ENCODE data around the gene BSPH1.
"Not testable (repeated sequence)": the region's sequence is repeated elsewhere in the genome, so short reads cannot be mapped to it uniquely, and the experiment has no call there.

BSPH1 gene

DNA sequence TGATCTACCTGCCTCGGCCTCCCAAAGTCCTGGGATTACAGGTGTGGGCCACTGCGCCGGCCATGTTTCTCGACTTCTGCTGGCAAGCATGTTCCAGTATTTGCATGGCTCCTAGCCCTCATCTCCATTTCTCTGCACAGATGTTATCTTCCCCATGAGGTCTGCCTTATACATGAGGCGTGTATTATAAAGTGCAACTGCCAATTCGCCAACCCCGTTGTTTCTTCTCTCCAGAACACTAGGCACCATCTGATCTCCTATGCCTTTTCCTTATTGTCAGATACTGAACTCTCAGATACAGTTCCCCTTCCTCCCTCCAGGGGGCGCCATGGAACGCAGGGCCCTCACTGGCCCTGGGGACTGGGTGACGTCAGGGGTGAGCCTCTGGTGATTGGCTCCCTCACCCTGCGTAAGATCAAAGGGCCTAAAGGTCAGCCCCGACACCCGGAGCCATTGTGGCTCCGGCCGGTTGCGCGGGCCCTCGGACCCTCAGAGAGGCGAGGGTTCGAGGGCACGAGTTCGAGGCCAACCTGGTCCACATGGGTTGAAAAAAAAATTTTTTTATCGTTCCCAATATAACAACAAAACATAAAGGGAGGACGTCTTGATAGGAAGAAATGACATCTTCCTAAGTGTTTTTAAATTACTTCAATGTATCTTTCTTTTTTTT is 42.0 kb downstream of the BSPH1 start:
- not testable (repeated sequence) for H2BK15ac ChIP-seq (ENCODE audit: low read depth, poor library complexity, severe bottlenecking); H3K14ac ChIP-seq (ENCODE audit: low read length in 2 of 2); H4K91ac ChIP-seq (ENCODE audit: low read length); H3K4ac ChIP-seq (ENCODE audit: low read depth in 1 of 2, low read length in 2 of 2); H3K27me3 ChIP-seq (ENCODE audit: control insufficient read depth in 1 of 2, insufficient read depth in 1 of 2, low read length in 2 of 2); H3K9ac ChIP-seq (ENCODE audit: low read length); H2AK5ac ChIP-seq (ENCODE audit: low read length, severe bottlenecking); H4K8ac ChIP-seq (ENCODE audit: low read length); H3K79me1 ChIP-seq (replicated peaks; ENCODE audit: low read length, poor library complexity, severe bottlenecking); H2AFZ ChIP-seq (ENCODE audit: low read depth, low read length); H3K9me3 ChIP-seq (ENCODE audit: control insufficient read depth, low read length); H2BK12ac ChIP-seq (ENCODE audit: low read length in 2 of 2); H3K18ac ChIP-seq (ENCODE audit: low read depth in 1 of 2, low read length in 2 of 2); H3K4me2 ChIP-seq (ENCODE audit: low read length, poor library complexity, severe bottlenecking); H2BK5ac ChIP-seq (ENCODE audit: low read depth, low read length, poor library complexity, severe bottlenecking); DNase-seq; H3K36me3 ChIP-seq (ENCODE audit: control insufficient read depth in 1 of 2, insufficient read depth in 2 of 2, low read depth in 1 of 2, low read length in 2 of 2); H3K4me1 ChIP-seq (ENCODE audit: control insufficient read depth, insufficient read depth, low read depth, low read length); H3K4me3 ChIP-seq (ENCODE audit: insufficient read depth in 1 of 2, low read depth in 1 of 2, low read length in 2 of 2); H2BK120ac ChIP-seq (ENCODE audit: low read depth, low read length); H3K23ac ChIP-seq (ENCODE audit: low read length in 2 of 2); H3K27ac ChIP-seq (ENCODE audit: low read length, poor library complexity, severe bottlenecking)
- WGBS, result 89% methylated on average over 15 of the region's 24 CpGs

DNA sequence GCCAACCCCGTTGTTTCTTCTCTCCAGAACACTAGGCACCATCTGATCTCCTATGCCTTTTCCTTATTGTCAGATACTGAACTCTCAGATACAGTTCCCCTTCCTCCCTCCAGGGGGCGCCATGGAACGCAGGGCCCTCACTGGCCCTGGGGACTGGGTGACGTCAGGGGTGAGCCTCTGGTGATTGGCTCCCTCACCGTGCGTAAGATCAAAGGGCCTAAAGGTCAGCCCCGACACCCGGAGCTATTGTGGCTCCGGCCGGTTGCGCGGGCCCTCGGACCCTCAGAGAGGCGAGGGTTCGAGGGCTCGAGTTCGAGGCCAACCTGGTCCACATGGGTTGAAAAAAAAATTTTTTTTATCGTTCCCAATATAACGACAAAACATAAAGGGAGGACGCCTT is 63.4 kb downstream of the BSPH1 start:
- not testable (repeated sequence) for H4K8ac ChIP-seq (ENCODE audit: low read length); H3K27ac ChIP-seq (ENCODE audit: low read length, poor library complexity, severe bottlenecking); DNase-seq; H3K27me3 ChIP-seq (ENCODE audit: control insufficient read depth in 1 of 2, insufficient read depth in 1 of 2, low read length in 2 of 2); H2BK5ac ChIP-seq (ENCODE audit: low read depth, low read length, poor library complexity, severe bottlenecking); H3K9me3 ChIP-seq (ENCODE audit: control insufficient read depth, low read length); H2BK12ac ChIP-seq (ENCODE audit: low read length in 2 of 2); H3K14ac ChIP-seq (ENCODE audit: low read length in 2 of 2); H3K4me3 ChIP-seq (ENCODE audit: insufficient read depth in 1 of 2, low read depth in 1 of 2, low read length in 2 of 2); H3K79me1 ChIP-seq (replicated peaks; ENCODE audit: low read length, poor library complexity, severe bottlenecking); H3K23ac ChIP-seq (ENCODE audit: low read length in 2 of 2); H3K4me1 ChIP-seq (ENCODE audit: control insufficient read depth, insufficient read depth, low read depth, low read length); H3K9ac ChIP-seq (ENCODE audit: low read length); H3K4ac ChIP-seq (ENCODE audit: low read depth in 1 of 2, low read length in 2 of 2); H3K36me3 ChIP-seq (ENCODE audit: control insufficient read depth in 1 of 2, insufficient read depth in 2 of 2, low read depth in 1 of 2, low read length in 2 of 2); H4K91ac ChIP-seq (ENCODE audit: low read length); H2BK120ac ChIP-seq (ENCODE audit: low read depth, low read length); H3K4me2 ChIP-seq (ENCODE audit: low read length, poor library complexity, severe bottlenecking); H2AFZ ChIP-seq (ENCODE audit: low read depth, low read length); H2BK15ac ChIP-seq (ENCODE audit: low read depth, poor library complexity, severe bottlenecking); H2AK5ac ChIP-seq (ENCODE audit: low read length, severe bottlenecking); H3K18ac ChIP-seq (ENCODE audit: low read depth in 1 of 2, low read length in 2 of 2)
- no CpG with 5 or more reads among the region's 20 CpGs for WGBS

DNA sequence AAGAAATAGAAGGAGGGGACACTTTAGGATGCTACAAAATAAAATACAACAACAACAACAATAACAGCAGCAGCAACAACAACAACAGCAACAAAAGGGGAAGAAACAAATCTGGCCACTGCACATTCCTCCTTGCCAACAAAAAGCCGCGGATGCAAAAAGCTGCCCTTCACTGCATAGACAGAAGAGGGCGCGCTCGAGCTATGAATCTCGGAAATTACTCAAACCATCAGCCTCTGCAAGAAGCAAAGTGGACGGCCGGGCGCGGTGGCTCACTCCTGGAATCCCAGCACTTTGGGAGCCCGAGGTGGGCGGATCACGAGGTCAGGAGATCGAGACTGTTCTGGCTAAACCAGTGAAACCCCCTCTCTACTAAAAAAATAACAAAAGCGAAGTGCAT is 71.9 kb downstream of the BSPH1 start:
- not testable (repeated sequence) for H2BK15ac ChIP-seq (ENCODE audit: low read depth, poor library complexity, severe bottlenecking); DNase-seq
- WGBS, result no CpG with 5 or more reads among the region's 15 CpGs

More for the DNA sequence above, 71.9 kb downstream of the BSPH1 start:
- not testable (repeated sequence) for H3K9me3 ChIP-seq (ENCODE audit: control insufficient read depth, low read length); H2AK5ac ChIP-seq (ENCODE audit: low read length, severe bottlenecking); H3K4me2 ChIP-seq (ENCODE audit: low read length, poor library complexity, severe bottlenecking); H3K4me1 ChIP-seq (ENCODE audit: control insufficient read depth, insufficient read depth, low read depth, low read length); H2AFZ ChIP-seq (ENCODE audit: low read depth, low read length); H3K14ac ChIP-seq (ENCODE audit: low read length in 2 of 2); H3K9ac ChIP-seq (ENCODE audit: low read length); H2BK120ac ChIP-seq (ENCODE audit: low read depth, low read length); H3K79me1 ChIP-seq (replicated peaks; ENCODE audit: low read length, poor library complexity, severe bottlenecking); H3K4me3 ChIP-seq (ENCODE audit: insufficient read depth in 1 of 2, low read depth in 1 of 2, low read length in 2 of 2); H3K36me3 ChIP-seq (ENCODE audit: control insufficient read depth in 1 of 2, insufficient read depth in 2 of 2, low read depth in 1 of 2, low read length in 2 of 2); H4K91ac ChIP-seq (ENCODE audit: low read length); H4K8ac ChIP-seq (ENCODE audit: low read length); H3K18ac ChIP-seq (ENCODE audit: low read depth in 1 of 2, low read length in 2 of 2); H3K27ac ChIP-seq (ENCODE audit: low read length, poor library complexity, severe bottlenecking); H3K4ac ChIP-seq (ENCODE audit: low read depth in 1 of 2, low read length in 2 of 2); H3K23ac ChIP-seq (ENCODE audit: low read length in 2 of 2); H2BK5ac ChIP-seq (ENCODE audit: low read depth, low read length, poor library complexity, severe bottlenecking); H2BK12ac ChIP-seq (ENCODE audit: low read length in 2 of 2); H3K27me3 ChIP-seq (ENCODE audit: control insufficient read depth in 1 of 2, insufficient read depth in 1 of 2, low read length in 2 of 2)

Measured in mesenchymal stem cell (in vitro differentiated cells and primary cell).